GDM1 (cell line): Measurements from ENCODE around the gene PIGL.
"Not testable (repeated sequence)": the region's sequence is repeated elsewhere in the genome, so short reads cannot be mapped to it uniquely, and the experiment has no call there.

ENCODE experiments used
- DNase-seq: peaks from one replicate; lab custom pipeline; 2025; lab: John Stamatoyannopoulos, UW

The PIGL gene

DNA sequence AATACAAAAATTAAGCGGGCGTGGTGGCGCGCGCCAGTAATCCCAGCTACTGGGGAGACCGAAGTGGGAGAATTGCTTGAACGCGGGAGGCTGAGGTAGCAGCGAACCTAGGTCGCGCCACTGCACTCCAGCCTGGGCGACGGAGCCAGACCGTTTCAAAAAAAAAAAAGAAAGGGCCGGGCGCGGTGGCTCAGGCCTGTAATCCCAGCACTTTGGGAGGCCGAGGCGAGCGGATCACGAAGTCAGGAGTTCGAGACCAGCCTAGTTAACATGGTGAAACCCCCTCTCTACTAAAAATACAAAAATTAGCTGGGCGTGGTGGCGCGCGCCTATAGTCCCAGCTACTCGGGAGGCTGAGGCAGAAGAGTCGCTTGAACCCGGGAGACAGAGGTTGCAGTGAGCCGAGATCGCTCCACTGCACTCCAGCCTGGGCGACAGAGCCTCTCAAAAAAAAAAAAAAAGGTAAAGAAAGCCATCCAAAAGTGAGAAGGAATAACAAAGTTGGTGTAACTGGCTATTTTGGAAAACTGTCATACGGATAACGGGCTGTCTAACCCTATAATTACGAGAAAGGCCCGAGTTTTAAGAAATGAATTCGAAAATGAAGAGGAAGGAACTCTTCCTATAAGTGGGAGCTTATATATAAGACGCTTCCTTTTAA, 539 bp upstream of the PIGL start:
- DNase-seq, result not testable (repeated sequence)

DNA sequence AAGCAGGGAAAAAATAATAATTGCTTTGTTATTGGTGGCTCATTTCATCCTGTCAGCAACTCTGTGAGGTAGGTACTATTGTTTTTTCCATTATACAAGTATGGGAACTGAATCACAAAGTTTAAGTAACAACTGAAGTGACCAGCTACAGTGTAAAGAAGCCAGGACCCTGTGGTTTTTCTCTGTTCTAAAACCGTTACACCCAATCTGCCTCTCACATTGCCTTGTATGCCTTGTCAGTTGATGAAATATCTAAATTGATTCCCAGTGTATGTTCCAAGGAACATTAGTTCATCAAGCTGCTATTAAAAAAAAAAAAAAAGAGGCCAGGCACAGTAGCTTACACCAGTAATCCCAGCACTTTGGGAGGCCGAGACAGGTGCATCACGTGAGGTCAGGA, 5.4 kb downstream of the PIGL start:
- no peak for DNase-seq

DNA sequence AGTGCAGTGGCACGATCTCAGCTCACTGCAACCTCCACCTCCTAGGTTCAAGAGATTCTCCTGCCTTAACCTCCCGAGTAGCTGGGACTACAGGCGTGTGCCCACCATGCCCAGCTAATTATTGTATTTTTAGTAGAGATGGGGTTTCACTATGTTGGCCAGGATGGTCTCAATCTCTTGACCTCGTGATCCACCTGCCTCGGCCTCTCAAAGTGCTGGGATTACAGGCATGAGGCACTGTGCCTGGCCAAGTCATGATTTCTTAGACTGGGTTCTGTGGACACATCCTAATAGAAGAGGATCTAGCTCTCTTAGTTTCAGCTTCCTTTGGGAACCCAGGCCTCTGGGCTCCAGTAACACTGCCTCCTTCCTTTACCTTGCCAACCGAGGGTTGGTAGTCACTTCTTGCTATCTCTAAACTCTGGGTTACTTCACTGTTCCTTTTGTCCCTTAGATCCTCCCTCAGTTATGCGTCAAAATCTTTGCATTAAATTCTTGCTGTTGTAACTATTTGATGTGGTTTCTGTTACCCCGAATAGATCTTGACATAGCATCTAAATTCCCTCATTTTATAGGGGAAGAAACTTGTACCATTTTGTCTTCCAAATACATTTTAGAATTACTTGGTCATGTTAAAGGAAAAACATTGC, 13.0 kb downstream of the PIGL start:
- not testable (repeated sequence) for DNase-seq

DNA sequence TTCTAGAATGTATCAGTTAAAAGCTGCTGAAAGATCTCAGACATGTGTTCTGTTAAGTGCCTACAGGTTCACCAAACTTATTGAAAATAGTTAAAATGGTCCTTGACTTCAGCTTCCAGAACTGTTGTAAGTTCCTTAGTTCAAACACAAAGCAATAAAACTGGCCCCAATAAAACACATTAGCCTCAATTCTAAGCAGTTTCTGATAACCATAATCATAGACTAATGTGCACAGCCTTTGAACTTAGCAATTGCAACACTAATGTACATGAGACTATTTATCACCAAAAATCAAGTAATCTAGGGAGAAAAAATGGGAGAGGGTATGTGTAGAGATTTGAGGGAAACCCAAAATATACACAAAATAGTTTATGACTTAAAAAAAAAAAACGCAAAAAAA, 15.4 kb downstream of the PIGL start:
- DNase-seq, result no peak

DNA sequence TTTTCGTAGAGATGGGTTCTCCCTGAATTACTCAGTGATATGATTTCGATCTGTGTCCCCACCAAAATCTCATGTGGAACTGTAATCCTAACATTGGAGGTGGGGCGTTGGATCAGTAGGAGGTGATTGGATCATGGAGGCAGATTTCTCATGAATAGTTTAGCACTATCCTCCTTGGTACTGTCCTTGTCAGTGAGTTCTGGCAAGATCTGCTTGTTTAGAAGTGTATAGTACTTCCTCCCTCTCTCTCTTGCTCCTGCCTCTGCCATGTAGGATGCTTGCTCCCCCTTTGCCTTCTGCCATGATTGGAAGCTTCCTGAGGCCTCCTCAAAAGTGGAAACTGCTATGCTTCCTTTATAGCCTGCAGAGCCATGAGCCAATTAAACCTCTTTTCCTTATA, 22.9 kb downstream of the PIGL start:
- no peak for DNase-seq

DNA sequence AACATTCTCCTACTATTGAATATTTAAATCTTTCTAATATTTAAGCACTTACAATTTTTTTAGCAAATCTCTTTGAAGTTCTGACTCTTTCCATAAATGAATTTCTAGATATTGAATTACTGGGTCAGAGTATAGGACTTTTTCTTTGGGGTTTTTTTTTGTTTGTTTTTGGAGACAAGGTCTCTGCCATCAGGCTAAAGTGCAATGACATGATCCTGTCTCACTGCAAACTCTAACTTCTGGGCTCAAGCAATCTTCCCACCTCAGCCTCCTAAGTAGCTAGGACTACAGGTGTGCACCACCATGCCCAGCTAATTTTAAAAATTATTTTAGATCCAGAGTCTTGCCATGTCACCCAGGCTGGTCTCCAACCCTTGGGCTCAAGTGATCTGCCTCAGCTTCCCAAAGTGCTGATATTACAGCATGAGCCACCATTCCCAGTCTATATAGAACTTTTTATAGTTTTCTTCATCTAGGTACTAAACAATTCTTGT, 24.9 kb downstream of the PIGL start:
- DNase-seq, result no peak

DNA sequence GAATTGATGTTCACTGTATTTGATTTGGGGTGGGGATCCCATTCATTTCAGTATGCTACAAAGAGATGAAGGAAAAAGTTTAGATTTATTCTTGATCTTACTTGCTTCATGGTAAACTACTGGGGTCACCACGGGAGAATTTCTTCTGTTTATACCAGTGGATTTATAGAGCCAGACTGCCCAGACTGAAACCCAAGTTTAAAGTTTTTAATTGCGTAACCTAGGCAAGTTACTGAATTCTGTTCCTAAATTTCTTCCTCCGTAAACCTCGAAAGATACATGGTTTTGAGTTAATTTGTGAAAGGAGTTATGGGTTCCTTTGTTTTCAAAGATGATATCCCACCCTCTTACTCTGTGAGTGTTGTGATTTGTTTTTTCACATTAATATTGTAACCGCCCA, 26.4 kb downstream of the PIGL start:
- DNase-seq, result no peak

DNA sequence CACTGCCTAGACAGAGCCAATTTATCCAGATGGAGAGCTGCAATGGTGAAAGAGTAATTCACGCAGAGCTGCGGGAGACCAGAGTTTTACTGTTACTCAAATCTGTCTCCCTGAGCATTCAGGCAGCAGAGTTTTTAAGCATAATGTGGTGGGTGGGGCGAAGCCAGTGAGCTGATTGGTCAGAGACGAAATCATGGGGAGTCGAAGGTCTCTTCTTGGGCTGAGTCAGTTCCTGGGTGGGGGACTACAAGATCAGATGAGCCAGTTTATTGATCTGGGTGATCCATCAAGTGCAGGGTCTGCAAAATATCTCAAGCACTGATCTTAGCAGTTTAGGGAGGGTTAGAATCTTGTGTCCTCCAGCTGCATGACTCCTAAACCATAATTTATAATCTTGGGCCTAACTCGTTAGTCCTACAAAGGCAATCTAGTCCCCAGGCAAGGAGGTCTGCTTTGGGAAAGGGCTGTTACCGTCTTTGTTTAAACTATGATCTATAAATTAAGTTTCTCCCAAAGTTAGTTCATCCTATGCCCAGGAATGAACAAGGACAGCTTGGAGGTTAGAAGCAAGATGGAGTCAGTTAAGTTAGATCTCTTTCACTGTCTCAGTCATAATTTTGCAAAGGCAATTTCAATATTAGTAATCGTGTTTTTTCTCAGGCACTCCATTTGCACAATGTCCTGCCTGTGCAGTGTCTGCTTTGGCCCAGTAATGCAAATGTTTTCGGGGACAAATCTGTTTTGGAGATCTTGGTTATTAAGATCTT, 27.0 kb downstream of the PIGL start:
- no peak for DNase-seq

DNA sequence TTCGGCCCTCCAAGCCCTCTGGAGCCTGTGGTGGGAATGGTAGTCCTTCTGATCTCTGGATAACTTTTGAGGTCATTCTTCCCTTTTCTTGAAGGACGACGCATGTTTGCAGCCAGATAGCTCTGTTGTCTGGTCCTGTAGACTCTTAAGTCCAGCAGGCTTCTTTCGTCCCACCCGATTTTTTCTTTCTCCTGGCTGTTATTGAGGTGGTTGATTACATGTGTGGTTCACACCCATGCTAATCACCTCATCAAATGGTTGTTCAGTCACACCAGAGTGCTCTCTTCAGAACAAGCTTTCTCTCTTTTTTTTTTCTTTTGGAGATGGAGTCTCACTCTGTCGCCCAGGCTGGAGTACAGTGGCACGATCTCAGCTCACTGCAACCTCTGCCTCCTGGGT, 30.6 kb downstream of the PIGL start:
- no peak for DNase-seq

DNA sequence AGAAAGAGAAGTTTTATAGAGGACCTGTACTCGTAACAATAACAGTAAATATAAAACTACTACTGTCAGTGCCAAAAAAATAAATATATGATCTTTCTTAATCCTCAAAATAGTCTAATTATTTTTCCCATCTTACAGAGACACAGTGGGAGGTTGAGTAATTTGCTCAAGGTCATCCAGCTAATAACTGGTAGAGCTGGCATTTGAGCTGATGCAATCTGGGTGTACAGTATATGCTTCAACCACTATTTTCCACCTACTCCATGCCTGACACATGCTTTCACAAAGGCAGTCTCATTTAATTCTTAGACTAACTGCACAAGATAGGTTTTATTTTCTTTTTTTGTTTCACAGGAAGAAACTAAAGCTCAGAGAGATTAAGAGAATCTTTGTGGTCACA, 33.6 kb downstream of the PIGL start:
- DNase-seq, result no peak

DNA sequence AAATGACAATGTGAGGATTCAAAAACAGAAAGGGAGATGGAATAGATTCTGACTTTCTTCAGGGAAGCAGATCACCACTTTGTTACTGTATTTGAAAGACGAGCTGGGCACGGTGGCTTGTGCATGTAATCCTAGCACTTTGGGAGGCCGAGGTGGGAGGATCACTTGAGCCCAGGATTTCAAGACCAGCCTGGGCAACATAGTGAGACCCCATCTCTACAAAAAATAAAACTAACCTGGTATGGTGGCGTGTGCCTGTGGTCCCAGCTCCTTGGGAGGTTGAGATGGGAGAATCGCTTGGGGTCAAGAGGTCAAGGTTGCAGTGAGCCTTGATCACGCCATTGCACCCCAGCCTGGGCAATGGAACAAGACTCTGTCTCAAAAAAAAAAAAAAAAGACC, 34.0 kb downstream of the PIGL start:
- DNase-seq, result no peak

DNA sequence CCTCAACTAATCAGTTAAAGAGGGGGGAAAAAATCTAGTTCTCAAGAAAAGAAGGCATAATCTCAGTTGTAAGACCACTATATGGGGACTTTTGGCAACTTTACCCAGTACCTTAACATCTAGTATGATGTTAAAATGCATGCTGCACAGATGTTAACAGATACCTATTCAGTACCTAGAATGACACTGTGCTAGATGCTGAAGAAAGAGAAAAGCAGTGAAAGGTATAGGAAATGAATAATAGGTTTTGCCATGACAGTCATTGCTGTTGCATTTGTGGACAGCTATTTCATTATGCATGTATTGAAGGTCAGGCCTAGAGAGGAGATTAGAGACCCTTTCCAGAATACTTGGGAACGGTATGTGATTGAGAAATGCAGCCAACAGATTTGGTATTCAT, 34.5 kb downstream of the PIGL start:
- DNase-seq, result no peak

DNA sequence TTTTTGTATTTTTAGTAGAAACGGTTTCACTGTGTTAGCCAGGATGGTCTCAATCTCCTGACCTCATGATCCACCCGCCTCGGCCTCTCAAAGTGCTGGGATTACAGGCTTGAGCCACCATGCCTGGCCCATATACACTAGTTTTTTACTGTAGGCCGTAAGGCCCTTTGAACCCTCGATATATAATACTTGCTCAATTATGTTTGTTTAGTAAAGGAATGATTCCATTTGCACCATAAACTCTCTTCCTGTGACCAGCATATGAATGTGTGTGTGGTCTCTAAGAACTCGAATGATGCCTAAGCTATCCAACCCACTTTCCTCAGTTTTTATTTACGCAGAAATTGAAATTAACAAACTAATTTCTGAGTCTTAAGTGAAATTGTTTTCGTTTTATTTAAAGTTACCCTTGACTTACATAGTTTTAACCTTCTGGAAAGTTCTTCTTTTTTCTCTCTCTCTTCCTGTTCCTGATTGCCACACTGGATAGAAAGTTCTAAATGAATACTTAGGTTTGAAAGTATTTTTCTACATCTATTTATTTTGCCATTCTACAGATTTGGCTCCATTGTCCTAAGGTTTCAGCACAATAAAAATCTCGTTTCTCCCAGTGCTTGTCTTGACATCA, 37.9 kb downstream of the PIGL start:
- DNase-seq, result no peak

DNA sequence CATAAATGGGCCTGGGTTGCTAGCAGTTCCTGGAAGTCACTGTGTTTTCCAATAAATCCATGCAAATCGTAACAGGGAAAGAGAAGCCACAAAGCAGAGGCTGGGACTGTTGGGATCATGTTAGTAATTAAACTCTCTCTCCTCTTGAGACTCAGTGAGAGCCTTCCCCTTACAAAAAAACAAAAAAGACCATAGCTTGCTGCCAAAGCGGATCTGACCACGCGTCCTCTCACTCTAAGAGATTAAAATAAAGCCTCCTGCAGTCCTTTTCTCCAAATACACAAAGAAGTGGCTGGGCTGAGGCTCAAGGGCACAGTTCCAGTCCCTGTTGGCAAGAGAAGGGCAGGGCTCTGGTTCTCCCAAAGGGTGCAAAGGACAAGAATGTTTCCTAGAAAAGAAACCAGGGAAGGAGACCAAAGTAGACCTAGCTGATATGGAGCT, 38.5 kb downstream of the PIGL start:
- no peak for DNase-seq

DNA sequence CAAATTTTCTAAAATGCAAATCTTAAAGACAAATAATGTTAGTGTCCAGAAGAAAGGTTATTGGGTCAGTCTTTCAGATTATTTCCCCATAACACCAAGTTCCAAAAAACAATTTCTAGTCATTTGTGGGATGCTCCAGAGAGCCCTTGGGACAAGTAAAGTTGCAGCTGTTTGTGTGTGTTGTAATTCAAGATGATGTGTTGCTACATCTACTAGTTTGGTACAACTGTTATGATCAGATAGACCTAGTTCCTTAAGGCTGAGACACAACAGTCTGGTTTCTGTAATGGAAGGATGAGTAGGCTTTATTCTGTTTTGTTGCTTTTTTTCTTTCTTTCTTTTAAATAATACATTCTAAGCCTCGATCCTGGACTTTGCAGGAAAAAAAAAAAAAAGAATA, 41.9 kb downstream of the PIGL start:
- DNase-seq, result no peak

DNA sequence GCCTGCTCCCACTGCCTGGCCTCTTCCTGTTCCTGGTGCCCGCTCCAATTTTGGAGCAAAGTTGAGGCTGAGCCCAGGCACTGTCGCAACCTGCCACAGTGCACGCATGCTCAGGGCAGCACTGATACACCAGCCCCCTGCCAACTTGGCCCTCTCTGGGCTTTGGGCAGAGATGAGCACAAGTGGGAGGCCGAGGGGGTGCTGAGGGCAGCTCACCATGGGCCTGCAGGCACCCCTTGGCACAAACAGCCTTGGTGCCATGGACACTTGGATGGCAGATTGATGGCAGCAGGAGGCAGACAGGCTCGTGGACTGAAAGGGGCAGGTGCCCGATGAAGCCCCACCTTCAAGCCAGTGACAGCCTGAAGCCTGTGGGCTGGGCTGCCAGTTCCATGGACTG, 42.9 kb downstream of the PIGL start:
- no peak for DNase-seq

DNA sequence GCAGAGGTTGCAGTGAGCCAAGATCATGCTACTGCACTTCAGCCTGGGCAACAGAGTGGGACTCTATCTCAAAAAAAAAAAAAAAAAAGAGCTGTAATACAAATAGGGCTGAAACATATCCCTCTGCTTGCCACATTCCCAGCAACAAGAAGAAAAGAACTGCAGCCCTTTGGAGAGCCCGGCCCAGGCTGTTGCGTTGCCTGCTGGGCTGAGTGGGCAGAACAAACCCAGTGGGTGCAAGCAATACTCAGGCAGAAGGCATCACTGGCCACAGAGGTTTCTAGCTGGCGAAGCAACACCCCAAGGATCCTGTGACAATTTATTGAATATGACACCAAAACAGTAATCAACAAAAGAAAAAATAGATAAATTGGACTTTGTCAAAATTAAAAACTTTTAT, 44.0 kb downstream of the PIGL start:
- DNase-seq, result no peak

DNA sequence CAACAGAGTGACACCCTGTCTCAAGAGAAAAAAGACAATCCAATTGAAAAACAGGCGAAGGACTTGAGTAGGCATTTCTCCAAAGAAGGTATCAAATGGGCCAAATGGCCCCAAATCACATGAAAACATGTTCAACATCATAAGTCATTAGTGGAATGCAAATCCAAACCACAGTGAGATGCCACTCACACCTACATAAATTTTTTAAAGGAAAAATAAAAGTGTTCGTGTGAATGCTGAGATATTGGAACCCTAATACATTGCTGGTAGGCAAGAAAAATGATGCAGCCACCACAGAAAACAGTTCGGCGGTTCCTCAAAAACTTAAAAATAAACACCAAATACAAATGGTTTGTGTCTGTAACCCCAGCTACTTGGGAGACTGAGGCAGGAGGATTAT, 45.2 kb downstream of the PIGL start:
- no peak for DNase-seq

DNA sequence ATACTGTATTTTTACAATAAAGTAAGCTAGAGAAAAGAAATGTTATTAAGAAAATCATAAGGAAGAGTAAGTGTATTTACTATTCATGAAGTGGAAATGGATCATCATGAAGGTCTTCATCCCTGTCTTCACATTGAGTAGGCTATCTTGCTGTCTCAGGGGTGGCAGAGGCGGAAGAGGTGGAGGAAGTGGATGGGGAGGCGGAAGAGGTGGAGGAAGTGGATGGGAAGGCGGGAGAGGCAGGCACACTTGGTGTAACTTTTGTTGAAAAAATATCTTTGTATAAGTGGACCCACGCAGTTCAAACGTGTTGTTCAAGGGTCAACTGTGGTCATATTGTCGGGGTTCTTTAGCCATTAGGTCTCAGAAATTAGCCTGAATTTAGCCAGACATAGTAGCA, 50.2 kb downstream of the PIGL start:
- no peak for DNase-seq

DNA sequence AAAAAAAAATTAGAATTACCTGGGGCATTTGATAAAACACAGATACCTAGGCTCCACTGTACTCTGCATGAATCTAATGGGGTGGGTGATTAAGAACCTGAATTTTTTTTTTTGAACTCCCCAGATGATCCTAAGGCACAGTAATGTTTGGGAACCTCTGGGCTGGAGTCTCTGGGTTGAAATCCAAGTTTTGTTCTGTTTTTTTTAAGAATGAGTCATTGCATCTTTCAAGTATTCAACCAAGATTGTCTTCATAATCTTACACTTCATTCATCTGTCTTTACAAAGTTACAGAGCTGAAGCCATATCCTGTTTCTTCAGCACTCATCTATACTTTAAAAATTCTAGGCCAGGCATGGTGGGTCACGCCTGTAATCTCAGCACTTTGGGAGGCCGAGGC, 52.6 kb downstream of the PIGL start:
- no peak for DNase-seq

DNA sequence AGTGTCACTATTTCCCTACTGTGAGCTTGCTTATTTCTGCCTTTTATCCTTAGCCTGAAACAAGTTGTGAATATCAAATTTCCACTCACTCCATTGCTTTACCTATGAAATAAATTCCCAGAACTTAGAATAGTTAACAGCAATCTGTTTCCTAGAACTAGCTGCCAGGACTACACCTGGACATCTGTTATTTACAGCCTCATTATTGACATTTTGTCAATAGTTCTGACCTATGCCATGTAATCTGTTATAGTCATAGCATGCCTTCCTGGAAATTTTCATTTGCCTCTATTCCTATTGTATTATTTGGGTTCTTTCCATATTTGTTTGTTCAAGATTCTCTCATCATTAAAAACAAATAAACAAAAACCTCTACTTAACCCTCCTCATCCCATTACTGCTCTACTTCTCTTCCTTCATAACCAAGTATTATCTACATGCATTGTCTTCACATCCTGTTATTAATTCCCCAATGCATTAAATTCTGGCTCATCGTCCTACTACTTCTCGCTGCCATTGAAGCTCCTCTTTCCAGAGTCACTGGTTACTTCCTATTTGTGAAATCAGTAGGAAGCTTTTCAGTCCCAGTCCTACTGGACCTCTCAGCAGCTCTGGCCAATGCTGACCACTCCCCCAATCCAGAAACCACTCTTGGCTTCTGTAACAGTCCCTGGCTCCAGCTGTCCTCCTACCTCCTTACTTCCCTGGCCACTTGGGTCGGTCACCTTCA, 55.3 kb downstream of the PIGL start:
- no peak for DNase-seq

DNA sequence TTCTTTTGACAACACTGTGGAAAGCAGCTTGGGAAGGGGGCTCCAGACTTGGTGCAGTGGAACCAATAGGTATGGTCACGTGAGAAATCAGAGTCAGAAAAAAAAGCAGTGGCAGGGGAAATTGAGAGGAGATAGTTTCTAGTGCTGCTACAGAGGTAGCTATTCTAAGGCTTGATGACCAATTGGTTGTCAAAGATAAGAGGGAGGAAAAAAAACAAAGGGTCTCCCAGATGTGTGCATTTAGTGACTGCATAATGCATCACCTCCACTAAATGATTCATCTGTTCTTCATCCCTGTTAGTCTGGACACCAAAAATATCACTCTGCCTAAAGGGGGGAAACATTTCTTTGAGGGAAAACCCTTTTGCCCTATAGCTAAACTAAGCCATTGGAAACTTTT, 56.5 kb downstream of the PIGL start:
- no peak for DNase-seq
